ENCODE results near the gene AP5M1.
"Not testable (repeated sequence)": the region's sequence is repeated elsewhere in the genome, so short reads cannot be mapped to it uniquely, and the experiment has no call there.

The AP5M1 gene

GRCh38 chr14:57268161-57269069, at the start of gene AP5M1, which contains the start of gene EXOC5:
AP5M1 (plus strand) TSS chr14:57268971; CDS start chr14:57269315, 344 bp downstream.
EXOC5 (minus strand) TSS chr14:57268905; CDS start chr14:57268648, 257 bp downstream.
- no peak for TF ChIP-seq CTCF (IDR thresholded peaks at IDR 0.05; ENCODE audit: insufficient read depth, low read depth, low read length, missing control alignments)
- peak within 1 kb of the TSS; percentile 92 for H3K4me3 ChIP-seq (ENCODE audit: low read length)
- peak; percentile 95 for DNase-seq (ENCODE audit: low read depth)

DNA sequence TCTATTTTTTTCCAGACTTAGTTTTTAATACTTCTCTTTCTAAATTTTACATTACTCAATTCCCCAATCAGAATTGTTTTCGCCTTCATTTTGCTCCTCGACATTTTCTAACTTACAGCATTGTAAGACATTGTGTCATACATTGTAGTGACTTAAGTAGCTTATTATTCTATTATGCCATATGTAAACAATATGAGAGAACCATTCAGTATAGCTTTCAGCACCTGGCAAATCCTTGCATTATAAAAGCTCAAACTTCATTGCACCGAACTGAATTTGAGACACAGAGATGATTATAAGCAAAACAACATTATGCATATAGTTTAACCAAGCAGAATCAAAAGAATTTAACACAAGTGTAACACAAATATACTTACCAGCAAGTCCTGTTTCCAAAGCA, 46.8 kb upstream of the AP5M1 start:
- no peak for DNase-seq (ENCODE audit: low read depth)
- TF ChIP-seq CTCF (IDR thresholded peaks at IDR 0.05; ENCODE audit: insufficient read depth, low read depth, low read length, missing control alignments) = no peak
- no peak overlapping the region for H3K4me3 ChIP-seq (ENCODE audit: low read length)

DNA sequence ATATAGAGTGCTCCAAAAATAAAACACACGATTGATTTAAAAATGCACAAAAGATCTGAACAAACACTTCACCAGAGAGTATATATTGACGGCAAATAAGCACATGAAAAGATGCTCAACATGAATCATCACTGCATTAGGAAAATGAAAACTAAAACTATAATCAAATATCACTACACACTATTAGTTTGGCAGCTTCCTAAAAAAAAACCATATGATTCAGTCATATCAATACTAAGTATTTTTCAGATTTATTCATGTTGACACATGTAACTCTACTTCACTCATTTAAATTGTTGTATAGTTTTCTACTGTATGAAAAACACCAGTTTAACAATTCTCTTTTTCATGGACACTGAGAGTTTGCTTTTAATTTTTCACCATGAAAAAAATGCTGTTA, 41.7 kb upstream of the AP5M1 start:
- H3K4me3 ChIP-seq (ENCODE audit: low read length) = no peak overlapping the region
- no peak for TF ChIP-seq CTCF (IDR thresholded peaks at IDR 0.05; ENCODE audit: insufficient read depth, low read depth, low read length, missing control alignments)
- DNase-seq (ENCODE audit: low read depth) = no peak

DNA sequence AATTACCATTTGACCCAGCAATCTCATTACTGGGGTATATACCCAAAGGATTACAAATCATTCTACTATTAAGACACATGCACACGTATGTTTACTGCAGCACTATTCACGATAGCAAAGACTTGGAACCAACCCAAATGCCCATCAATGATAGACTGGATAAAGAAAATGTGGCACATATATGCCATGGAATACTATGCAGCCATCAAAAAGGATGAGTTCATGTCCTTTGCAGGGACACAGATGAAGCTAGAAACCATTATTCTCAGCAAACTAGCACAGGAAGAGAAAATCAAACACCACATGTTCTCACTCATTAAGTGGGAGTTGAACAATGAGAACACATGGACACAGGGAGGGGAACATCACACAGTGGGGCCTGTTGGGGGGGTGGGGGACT, 40.5 kb upstream of the AP5M1 start:
- not testable (repeated sequence) for H3K4me3 ChIP-seq (ENCODE audit: low read length); DNase-seq (ENCODE audit: low read depth)

GRCh38 chr14:57232006-57232405, 36.8 kb upstream of the AP5M1 start:
- no peak overlapping the region for H3K4me3 ChIP-seq (ENCODE audit: low read length)
- no peak for DNase-seq (ENCODE audit: low read depth)

GRCh38 chr14:57240115-57240514, 28.7 kb upstream of the AP5M1 start:
- not testable (repeated sequence) for H3K4me3 ChIP-seq (ENCODE audit: low read length); DNase-seq (ENCODE audit: low read depth)

More at GRCh38 chr14:57232006-57232405, 36.8 kb upstream of the AP5M1 start:
- no peak for TF ChIP-seq CTCF (IDR thresholded peaks at IDR 0.05; ENCODE audit: insufficient read depth, low read depth, low read length, missing control alignments)

DNA sequence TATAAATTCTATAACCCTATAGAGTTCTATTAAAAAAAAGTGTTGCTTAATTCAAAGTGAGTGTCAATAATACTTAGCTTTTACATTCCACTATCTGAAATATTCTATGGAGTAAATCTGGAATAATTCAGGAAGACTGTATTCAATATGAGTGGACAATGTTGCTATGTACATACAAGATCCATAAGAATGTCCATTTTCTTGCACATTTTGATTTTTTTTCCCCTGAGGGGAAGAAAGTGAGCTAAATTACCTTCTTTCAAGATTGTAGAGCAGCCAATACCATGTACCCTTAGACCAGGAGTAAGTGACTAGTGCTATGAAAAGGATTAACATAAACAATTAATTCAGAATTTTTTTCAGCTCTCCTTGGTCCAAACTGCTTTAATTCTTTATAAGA, 25.5 kb upstream of the AP5M1 start:
- H3K4me3 ChIP-seq (ENCODE audit: low read length) = no peak overlapping the region
- no peak for TF ChIP-seq CTCF (IDR thresholded peaks at IDR 0.05; ENCODE audit: insufficient read depth, low read depth, low read length, missing control alignments)
- no peak for DNase-seq (ENCODE audit: low read depth)

DNA sequence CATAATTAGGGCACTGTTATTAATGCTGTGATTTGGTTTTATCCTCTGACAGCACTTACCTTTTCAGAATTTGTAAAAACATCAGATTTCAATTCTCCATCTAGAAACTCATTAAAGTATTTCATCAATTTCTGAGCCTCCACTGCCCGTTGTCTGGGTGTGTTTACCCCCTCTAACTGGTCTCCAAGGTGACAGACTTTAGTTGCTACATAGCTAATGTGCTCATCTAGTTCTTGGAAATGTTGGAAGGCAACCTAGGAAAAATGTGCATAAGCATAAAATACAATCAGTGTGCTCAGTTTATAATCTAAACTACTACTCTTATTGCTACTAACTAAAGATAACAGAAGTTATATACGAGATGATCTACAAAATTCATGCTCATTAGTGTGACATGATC, 24.7 kb upstream of the AP5M1 start:
- H3K4me3 ChIP-seq (ENCODE audit: low read length) = no peak overlapping the region
- no peak for DNase-seq (ENCODE audit: low read depth)
- TF ChIP-seq CTCF (IDR thresholded peaks at IDR 0.05; ENCODE audit: insufficient read depth, low read depth, low read length, missing control alignments) = no peak

All from epithelial cell of esophagus (primary cell).